PC-9 (cell line): Measurements from ENCODE around the gene SND1. TPM values are rescaled to one million over a fixed set of nuclear protein-coding genes. Genes with fewer than 3 reads are reported as not detected.

Experiments
- BruUV-seq: library from RNA; stranded (reverse); fragments of 400-500 nt; replicated peaks from 2 replicates; lab custom pipeline; 2021; lab: Mats Ljungman, UMichigan
- CTCF ChIA-PET: fragments of 300-600 bp; sonication (Branson Sonifier 250); formaldehyde crosslinking; loops from one replicate; lab custom pipeline; 2022; ENCODE audit warnings: antibody characterized with exemption; lab: Charles Lee
- POLR2A ChIA-PET: fragments of 300-600 bp; sonication (Branson Sonifier 250); formaldehyde crosslinking; loops from one replicate; lab custom pipeline; 2022; ENCODE audit warnings: antibody characterized with exemption; ENCODE audit not compliant: unreplicated experiment; lab: Charles Lee
- DNase-seq, 2 experiments: peaks; one replicate each; pipeline versions ENCODE4 v3.0.0 to v3.0.0-alpha.2; 2015 to 2022; ENCODE audit warnings: mixed read lengths in 1 of 2
- H2AFZ ChIP-seq: fragments of 200-600 bp; sonication (generic); 2 replicates; pipeline ENCODE4 v1.8.1; 2017; ENCODE audit warnings: antibody characterized with exemption
- H3F3A ChIP-seq: fragments of 200-600 bp; sonication (generic); 2 replicates; pipeline ENCODE4 v1.8.1; 2017; ENCODE audit warnings: antibody characterized with exemption, mild to moderate bottlenecking, low read depth; ENCODE audit not compliant: insufficient read depth
- H3K27ac ChIP-seq: fragments of 200-600 bp; sonication (generic); 2 replicates; pipeline ENCODE4 v1.6.1; 2016; ENCODE audit warnings: mixed run types
- H3K27me3 ChIP-seq: fragments of 200-600 bp; sonication (generic); 2 replicates; pipeline ENCODE4 v1.6.1; 2016; ENCODE audit warnings: low read depth, mixed run types; ENCODE audit not compliant: insufficient read depth
- H3K36me3 ChIP-seq: fragments of 200-600 bp; sonication (generic); 2 replicates; pipeline ENCODE4 v1.6.1; 2016; ENCODE audit warnings: low read depth, mixed run types
- H3K4me1 ChIP-seq: fragments of 200-600 bp; sonication (generic); replicated peaks from 2 replicates; pipeline ENCODE4 v1.6.1; 2016; ENCODE audit warnings: mixed run types; ENCODE audit not compliant: insufficient read depth
- H3K4me2 ChIP-seq: fragments of 200-600 bp; sonication (generic); 2 replicates; pipeline ENCODE4 v1.6.1; 2017; ENCODE audit warnings: mixed run types
- H3K4me3 ChIP-seq: fragments of 200-600 bp; sonication (generic); 2 replicates; pipeline ENCODE4 v1.6.1; 2016; ENCODE audit warnings: mixed run types
- H3K79me2 ChIP-seq: fragments of 200-600 bp; sonication (generic); 2 replicates; pipeline ENCODE4 v1.6.1; 2017; ENCODE audit warnings: low read depth, mixed run types
- H3K9me2 ChIP-seq: fragments of 200-600 bp; sonication (generic); 2 replicates; pipeline ENCODE4 v1.8.1; 2017; ENCODE audit warnings: mild to moderate bottlenecking; ENCODE audit not compliant: insufficient read depth
- H3K9me3 ChIP-seq: fragments of 200-600 bp; sonication (generic); 2 replicates; pipeline ENCODE4 v1.8.1; 2016; ENCODE audit warnings: low read depth; ENCODE audit not compliant: insufficient read depth
- H4K20me1 ChIP-seq: fragments of 200-600 bp; sonication (generic); 2 replicates; pipeline ENCODE4 v1.8.1; 2017; ENCODE audit not compliant: insufficient read depth
- CTCF ChIP-seq: fragments of 200-600 bp; sonication (generic); conservative IDR thresholded peaks from 2 replicates; pipeline ENCODE4 v1.6.1; 2017; ENCODE audit warnings: mixed run types, antibody characterized with exemption, mild to moderate bottlenecking, moderate library complexity
- EZH2 ChIP-seq: fragments of 200-600 bp; sonication (generic); IDR thresholded peaks from 2 replicates; pipeline ENCODE4 v1.8.0; 2017; ENCODE audit warnings: antibody characterized with exemption, low read depth
- intact Hi-C: fragments of 100-400 bp; cut with micrococcal nuclease; formaldehyde crosslinking; loops from one replicate; pipeline ENCODE4 v1.10.0; 2022; ENCODE audit not compliant: unreplicated experiment
- total RNA-seq: library from RNA; stranded (reverse); gene quantifications from 2 replicates; pipeline ENCODE4 v1.2.3, GENCODE V29; 2021

Gene SND1
- total RNA-seq, 1 experiment from 2014 or later, result 273 TPM

- Histone ChIP-seq H3K4me2 (no peak overlapping the region), H3K27me3 (no peaks in the 10 kb centered on the region), H3K4me3 (no peak overlapping the region), H3K27ac (no peak overlapping the region), H3K9me3 (no peaks in the 10 kb centered on the region), H3K9me2 (no peaks in the 10 kb centered on the region), H3K36me3 (0 out of 2 replicates have a peak, but pooled peaks cover 5% of the 10 kb centered on the region), H3F3A (no peaks in the 10 kb centered on the region), H3K4me1 (no peaks in the 10 kb centered on the region), H4K20me1 (peaks cover 61% of the 10 kb centered on the region), H2AFZ (no peak overlapping the region), H3K79me2 (peaks cover 62% of the 10 kb centered on the region)
- BruUV-seq, result no TSS peak
- no peak for DNase-seq
- TF ChIP-seq EZH2, result no peak
- POLR2A ChIA-PET, result no interaction called here
- intact Hi-C loops, result no loop called here
- CTCF ChIA-PET, result no interaction called here
These were observed 147.7 kb downstream of the SND1 start for GRCh38 chr7:127799535-127800305.

DNA sequence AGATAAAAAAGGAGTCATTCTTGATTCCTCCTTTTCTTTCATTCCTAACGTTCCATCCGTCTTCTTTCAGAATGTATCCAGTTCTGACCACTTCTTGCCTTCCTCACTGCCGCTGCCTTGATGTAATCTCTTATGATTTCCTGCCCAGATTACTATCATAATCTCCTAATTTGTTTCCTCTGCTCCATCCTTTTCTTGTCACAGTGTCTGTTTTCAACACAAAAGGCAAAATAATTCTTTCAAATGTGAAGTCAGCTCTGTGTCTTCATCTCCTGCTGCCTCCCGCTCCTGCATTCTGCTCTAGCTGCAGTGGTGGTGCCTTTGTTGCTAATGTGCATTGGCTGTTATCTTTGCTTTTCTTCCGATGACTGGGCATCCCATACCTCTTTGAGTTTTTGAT, 150.9 kb downstream of the SND1 start:
- no peak for TF ChIP-seq EZH2
- TF ChIP-seq CTCF, result no peak
- Histone ChIP-seq H3K9me3 (no peaks in the 10 kb centered on the region), H3K9me2 (no peaks in the 10 kb centered on the region), H4K20me1 (peaks cover 78% of the 10 kb centered on the region), H3K36me3 (no peaks in the 10 kb centered on the region), H2AFZ (no peak overlapping the region), H3K27ac (no peak overlapping the region), H3K4me3 (no peak overlapping the region), H3K4me1 (no peaks in the 10 kb centered on the region), H3K27me3 (no peaks in the 10 kb centered on the region), H3F3A (no peaks in the 10 kb centered on the region), H3K79me2 (peaks cover 50% of the 10 kb centered on the region), H3K4me2 (no peak overlapping the region)
- BruUV-seq, result no TSS peak
- intact Hi-C loops, result no loop called here
- CTCF ChIA-PET, result no interaction called here
- no peak for DNase-seq
- POLR2A ChIA-PET, result no interaction called here

- Histone ChIP-seq H3K9me2 (no peaks in the 10 kb centered on the region), H4K20me1 (peaks cover 73% of the 10 kb centered on the region), H3K4me2 (no peak overlapping the region), H3K4me1 (no peaks in the 10 kb centered on the region), H3K36me3 (no peaks in the 10 kb centered on the region), H3K4me3 (no peak overlapping the region), H3K79me2 (peaks cover 47% of the 10 kb centered on the region), H3K9me3 (no peaks in the 10 kb centered on the region), H2AFZ (no peak overlapping the region), H3F3A (no peaks in the 10 kb centered on the region; the same call in 1 of the 2 replicates), H3K27me3 (no peaks in the 10 kb centered on the region), H3K27ac (no peak overlapping the region)
- POLR2A ChIA-PET, result no interaction called here
- DNase-seq, result no peak
- CTCF ChIA-PET, result no interaction called here
- TF ChIP-seq CTCF (no peak), EZH2 (no peak)
- no TSS peak for BruUV-seq
- intact Hi-C loops, result no loop called here
These were observed 151.6 kb downstream of the SND1 start for GRCh38 chr7:127803626-127804025.
